Stimulated activated CD8-positive, alpha-beta memory T cell treated with anti-CD3 and anti-CD28 coated beads, Interleukin-4, amount 100 ng/mL, for 4 hours (primary cell): ENCODE data around the gene SOX18.
"Not testable (repeated sequence)": the region's sequence is repeated elsewhere in the genome, so short reads cannot be mapped to it uniquely, and the experiment has no call there.

ENCODE experiments used
- DNase-seq, 2 donors: peaks; one replicate each; pipeline ENCODE4 v3.0.0-alpha.2; 2020; ENCODE audit warnings: low read depth in 2 of 2, low spot score in 1 of 2

SOX18 gene

DNA sequence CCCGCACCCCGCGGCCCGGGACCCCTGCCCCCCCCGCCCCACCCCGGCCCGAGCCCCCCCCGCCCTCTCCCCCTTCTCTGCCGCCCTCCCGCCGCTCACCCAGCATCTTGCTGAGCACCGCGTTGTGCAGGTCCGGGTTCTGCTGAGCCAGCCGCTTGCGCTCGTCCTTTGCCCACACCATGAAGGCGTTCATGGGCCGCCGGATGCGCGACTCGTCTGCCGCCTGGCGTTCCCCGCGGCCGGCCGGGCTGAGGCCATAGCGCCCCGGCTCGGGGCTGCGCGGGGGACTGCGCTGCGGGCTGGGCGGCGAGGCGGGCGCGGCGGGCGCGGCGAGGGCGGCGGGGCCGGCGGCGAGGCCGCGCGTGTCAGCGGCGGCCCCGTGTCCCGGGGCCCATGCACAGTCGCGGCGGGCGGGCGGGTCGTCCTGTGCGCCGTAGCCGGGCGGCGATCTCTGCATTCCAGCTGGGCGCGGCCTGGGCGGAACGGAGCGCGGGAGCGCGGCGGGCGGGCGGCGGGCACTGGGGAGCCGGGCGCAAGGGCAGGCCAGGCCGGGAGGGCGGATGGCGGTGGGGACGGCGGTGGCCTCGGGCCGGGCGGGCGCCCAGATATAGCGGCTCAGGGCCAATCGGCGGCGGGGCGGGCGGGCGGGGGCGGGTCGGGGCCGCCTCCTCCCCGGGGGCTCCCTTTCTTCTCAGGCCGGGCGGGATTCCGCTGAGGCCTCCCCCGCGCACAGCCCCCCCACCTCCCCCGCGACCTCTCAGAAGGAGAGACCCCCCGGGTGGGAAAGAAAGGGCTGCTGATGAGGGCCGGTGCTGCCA is at the start of gene SOX18:
Gene SOX18, minus strand, starts transcription at position 580 of the 818 bp plus-strand sequence. Its CDS starts 123 bp downstream, at position 457.
- no peak for DNase-seq

DNA sequence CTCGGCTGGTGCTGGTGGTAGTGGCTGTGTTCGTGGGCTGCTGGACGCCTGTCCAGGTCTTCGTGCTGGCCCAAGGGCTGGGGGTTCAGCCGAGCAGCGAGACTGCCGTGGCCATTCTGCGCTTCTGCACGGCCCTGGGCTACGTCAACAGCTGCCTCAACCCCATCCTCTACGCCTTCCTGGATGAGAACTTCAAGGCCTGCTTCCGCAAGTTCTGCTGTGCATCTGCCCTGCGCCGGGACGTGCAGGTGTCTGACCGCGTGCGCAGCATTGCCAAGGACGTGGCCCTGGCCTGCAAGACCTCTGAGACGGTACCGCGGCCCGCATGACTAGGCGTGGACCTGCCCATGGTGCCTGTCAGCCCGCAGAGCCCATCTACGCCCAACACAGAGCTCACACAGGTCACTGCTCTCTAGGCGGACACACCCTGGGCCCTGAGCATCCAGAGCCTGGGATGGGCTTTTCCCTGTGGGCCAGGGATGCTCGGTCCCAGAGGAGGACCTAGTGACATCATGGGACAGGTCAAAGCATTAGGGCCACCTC is 49.1 kb upstream of the SOX18 start:
- no peak for DNase-seq

DNA sequence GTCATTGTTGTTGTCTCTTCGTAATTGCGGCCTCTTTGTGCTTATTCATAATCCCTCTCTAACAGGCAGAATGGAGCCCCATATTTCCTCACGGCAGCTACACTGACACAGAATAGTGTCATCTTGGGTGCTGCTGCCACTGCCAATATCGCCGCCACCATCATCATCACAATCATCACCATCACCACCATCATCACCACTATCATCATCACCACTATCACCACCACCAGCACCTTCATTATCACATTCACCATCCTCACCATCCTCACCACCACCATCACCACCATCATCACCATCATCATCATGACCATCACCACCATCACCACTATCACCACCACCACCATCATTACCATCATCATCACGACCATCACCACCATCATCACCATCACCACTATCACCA is 47.1 kb upstream of the SOX18 start:
- no peak for DNase-seq

DNA sequence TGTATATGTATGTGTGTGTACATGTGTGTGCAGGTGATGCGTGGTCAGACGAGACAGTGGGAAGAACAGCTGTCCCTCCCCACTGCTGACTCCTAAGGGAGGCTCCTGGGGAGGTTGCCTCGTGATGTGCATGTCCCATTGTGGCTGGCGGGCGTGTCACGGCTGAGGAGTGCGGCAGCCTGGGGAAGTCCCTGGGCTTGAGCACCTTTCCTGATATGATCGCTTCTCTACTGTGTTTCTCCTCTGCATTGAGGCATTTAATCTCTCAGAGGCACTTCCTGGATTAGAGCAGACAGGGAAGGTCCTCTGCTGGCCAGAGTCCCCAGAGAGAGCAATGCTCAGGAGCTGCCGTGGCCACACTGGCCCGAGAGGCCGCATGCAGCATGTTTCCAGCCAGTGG is 46.5 kb upstream of the SOX18 start:
- DNase-seq: no peak

DNA sequence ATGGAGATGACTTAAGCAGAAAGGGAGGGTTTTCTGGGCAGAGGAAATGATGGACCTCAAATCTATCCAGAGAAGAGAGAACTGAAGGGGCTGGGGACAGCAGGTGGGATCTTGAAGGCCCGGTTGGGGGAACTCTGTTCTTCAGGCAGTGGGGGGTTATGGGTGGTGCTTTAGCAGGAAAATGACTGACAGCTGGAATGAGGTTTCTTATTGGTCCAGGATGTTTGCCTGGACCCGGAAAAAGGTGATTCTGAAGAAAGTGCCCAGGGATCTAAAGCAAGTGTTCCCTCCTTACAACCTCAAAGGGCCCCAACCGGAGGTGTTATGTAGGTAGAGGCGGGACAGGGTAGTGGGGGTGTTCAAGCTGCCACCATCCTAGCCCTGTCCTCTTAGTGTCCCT is 46.0 kb upstream of the SOX18 start:
- DNase-seq: no peak

DNA sequence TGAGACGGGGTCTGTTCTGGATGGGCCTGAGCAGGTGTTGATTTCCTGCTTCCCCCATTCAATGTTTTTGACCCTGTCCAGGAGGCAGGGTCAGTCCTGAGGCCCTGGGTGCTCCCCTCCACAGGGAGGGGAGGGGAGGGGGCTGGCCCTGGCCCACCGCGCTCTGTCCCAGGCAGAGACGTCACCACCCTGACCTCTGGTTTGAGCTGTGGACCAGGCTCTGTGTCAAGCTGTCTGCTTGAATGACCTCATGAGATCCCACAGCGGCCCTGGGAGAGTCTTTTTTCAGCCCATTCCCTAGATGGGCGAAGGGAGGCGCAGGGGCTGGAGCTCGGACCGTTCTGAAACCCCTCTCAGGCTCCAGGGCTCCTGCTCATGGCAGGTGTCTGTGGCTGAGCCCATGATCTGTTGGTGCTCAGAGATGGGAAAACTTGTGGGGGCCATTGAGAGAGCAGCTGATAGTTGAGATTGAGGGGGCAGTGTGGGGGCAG is 43.6 kb upstream of the SOX18 start:
- DNase-seq: no peak

DNA sequence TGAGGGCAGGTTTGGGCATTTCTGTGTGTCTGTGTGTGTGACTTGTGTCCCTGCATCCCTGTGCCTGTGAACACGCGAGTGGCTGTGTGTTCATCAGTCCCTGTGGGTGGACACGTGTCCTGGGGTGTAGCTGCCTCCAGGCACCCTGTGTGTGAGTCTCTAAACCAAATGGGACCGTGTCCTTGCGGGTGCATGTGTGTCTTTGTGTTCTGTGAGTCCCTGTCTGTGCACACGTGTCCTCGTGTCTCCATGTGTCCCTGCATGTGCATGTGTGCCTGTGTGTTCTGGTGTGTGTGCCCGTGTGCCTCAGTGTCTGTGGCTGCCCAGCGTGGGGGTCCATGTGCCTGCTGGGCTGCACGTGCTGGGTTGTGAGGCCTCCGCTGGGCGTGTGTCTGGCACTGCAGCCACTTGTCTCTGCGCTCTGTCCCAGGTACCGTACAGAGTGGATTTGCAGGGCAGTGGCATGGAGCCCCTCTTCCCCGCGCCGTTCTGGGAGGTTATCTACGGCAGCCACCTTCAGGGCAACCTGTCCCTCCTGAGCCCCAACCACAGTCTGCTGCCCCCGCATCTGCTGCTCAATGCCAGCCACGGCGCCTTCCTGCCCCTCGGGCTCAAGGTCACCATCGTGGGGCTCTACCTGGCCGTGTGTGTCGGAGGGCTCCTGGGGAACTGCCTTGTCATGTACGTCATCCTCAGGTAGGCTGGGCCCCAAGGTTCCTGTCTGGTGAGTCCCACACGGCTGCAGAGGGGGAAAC is 43.0 kb upstream of the SOX18 start:
- no peak for DNase-seq

- no peak for DNase-seq
Observed at GRCh38 chr20:64091770-64092169, 42.3 kb upstream of the SOX18 start.

DNA sequence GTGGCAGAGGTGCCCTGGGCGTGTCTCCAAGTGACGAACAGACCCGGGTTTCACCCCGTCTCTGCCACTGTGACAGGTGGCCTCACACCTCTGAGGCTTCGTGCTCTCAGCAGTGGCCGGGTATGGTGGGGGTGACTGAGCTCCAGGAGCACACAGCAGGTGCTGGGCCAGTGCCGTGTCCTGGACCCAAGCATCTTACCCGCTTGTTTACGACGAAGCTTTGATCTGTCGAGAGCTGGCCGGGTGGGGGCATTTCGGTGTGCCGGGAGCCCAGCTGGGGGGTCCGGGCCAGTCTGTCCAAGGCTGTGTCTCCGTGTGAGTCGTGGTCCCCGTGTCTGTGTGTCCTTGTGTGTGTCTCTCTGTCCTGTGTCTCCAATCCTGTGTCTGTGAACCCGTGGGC is 41.9 kb upstream of the SOX18 start:
- no peak for DNase-seq

DNA sequence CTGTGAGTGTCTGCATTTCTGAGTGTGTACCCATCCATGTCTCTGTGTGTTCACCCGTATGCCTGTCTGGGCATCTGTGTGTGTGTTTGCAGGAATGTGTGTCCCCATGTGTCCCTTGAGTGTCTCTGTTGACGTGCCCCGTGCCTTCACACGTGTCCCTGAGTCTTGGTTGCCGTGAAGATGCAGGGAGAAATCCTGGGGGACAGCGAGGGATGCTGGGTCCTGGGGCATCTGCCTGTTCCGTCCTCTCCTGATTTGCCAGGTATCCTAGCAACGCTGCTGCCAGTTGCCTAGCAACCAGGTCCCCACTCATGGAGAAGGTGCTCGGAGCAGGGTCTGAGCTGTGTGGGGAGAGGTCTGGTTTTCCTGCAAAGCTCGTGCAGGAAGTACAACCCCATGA is 40.7 kb upstream of the SOX18 start:
- DNase-seq: no peak

DNA sequence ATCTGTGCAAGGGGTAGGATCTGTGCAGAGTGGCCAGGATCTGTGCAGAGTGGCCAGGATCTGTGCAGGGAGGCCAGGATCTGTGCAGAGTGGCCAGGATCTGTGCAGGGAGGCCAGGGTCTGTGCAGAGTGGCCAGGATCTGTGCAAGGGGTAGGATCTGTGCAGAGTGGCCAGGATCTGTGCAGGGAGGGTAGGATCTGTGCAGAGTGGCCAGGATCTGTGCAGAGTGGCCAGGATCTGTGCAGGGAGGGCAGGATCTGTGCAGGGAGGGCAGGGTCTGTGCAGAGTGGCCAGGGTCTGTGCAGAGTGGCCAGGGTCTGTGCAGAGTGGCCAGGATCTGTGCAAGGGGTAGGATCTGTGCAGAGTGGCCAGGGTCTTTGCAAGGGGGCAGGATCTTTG is 39.1 kb upstream of the SOX18 start:
- not testable (repeated sequence) for DNase-seq

DNA sequence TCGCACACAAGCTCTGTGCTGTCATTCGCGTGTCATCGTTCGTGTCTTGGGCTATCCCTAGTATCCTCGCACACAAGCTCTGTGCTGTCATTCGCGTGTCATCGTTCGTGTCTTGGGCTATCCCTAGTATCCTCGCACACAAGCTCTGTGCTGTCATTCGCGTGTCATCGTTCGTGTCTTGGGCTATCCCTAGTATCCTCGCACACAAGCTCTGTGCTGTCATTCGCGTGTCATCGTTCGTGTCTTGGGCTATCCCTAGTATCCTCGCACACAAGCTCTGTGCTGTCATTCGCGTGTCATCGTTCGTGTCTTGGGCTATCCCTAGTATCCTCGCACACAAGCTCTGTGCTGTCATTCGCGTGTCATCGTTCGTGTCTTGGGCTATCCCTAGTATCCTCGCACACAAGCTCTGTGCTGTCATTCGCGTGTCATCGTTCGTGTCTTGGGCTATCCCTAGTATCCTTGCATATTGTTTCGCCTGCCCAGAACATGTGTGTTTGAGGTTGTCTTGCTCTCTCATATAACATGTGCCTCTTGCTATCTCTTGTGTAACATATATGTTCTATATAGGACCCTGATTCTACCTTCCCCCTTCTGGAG is 37.9 kb upstream of the SOX18 start:
- not testable (repeated sequence) for DNase-seq

- no peak for DNase-seq
Observed at GRCh38 chr20:64086801-64087200, 37.4 kb upstream of the SOX18 start.

DNA sequence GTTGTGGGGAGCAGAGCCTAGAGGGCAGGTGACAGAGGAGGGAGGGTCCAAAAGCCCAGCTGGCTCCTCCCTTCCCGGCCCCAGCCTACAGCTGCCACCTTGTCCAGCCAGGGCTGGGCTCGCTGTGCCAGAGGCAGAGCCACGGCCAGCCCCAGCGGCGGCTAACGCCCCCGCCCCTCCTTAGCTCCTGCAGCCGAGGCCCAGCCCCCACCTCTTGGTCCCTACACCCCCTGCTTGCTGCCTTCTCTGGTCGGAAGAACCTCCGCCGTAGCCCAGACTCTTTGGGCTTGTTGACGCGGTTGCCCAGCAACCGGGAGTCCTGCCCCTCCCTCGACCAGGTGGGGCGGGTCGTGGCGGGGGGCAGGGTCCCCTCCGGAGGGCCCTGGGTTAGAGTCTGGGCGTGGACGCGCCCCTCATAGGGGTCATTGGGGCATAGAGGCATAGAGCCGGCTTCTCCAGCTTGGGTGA is 35.3 kb upstream of the SOX18 start:
- DNase-seq: no peak

GRCh38 chr20:64083804-64084684 is 34.6 kb upstream of the SOX18 start, which contains the start of gene LKAAEAR1:
TSS of gene LKAAEAR1 (minus strand) at chr20:64084398. CDS start at chr20:64084219, 179 bp downstream.
- no peak for DNase-seq

GRCh38 chr20:64083378-64083803 is 34.0 kb upstream of the SOX18 start:
- peak in 1 of 2 donors; percentile 31 for DNase-seq

DNA sequence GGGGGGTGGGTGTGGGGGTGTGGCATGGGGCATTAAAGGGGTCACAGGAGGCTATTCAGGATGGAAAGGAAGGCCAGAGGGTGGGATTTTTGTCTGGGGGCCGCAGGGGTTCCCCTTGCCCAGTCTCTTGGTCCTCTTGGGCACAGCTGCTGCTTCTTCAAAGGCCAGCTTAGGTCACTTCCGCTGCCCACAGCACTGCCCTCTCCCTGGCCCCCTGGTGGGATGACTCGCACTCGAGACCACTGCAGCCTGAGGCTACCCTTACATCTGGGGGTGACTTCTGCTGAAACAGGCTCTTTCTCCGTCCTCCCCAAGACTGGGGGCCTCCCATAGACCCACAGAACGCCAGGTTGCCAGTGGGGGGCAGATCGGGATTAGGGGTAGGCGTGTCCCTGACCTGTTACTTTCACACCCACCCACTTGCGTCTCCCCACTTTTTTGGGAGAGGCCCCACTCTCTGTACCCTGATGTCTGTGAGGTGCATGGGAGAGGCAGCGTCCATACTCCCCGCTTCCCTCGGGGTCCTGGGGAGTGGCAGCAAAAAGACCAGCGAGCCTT is 33.5 kb upstream of the SOX18 start:
- no peak for DNase-seq

DNA sequence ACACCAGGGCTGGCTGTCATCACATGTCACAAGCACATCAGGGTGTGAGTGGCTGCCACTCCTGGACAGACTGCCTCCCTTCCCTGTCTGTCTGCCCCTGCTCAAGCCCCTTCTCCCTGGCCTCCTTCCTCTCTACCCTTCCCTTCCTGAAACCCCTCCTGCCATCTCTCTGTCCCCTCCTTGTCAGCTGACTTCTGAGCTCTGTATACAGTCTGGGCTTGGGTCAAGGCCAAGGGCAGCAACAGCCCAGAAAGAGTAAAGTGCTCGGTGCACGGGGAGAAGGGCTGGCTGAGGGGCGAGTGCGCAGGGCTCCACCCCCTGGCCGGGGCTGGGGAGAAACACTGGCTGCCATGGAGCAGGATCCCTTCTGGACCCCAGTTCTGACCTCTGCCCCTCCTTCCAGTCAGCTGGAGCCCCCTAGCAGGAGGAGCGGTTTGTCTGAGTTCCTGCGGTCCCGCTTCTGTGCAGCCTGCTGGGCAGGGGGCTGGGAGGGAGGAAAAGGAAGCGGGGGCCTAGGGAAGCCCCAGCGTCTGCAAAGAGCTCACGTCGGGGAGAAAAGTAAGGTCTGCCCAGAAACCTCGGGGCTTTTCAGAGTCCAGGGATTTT is 32.8 kb upstream of the SOX18 start:
- DNase-seq: no peak

GRCh38 chr20:64081624-64081964 is 32.2 kb upstream of the SOX18 start:
- DNase-seq: no peak
